Suprapubic skin (tissue), 4 donors: Measurements from ENCODE around the gene SLC8B1. TPM values are rescaled to one million over a fixed set of nuclear protein-coding genes. Genes with fewer than 3 reads are reported as not detected.

Experiments
- DNase-seq, 2 donors: peaks; one replicate each; pipeline ENCODE4 v3.0.0-alpha.2; 2019; ENCODE audit warnings: low spot score in 2 of 2
- H3K27ac ChIP-seq: fragments of 200-600 bp; sonication (generic); one replicate; pipeline ENCODE4 v1.5.1; 2019
- H3K27me3 ChIP-seq: fragments of 200-600 bp; sonication (generic); one replicate; pipeline ENCODE4 v1.5.1; 2019
- H3K36me3 ChIP-seq: fragments of 200-600 bp; sonication (generic); one replicate; pipeline ENCODE4 v1.5.1; 2019
- H3K4me1 ChIP-seq: fragments of 200-600 bp; sonication (generic); one replicate; pipeline ENCODE4 v1.5.1; 2019
- H3K4me3 ChIP-seq: fragments of 200-600 bp; sonication (generic); one replicate; pipeline ENCODE4 v1.5.1; 2019; ENCODE audit warnings: mild to moderate bottlenecking
- H3K9me3 ChIP-seq: fragments of 200-600 bp; sonication (generic); one replicate; pipeline ENCODE4 v1.5.1; 2019
- CTCF ChIP-seq, 2 donors: fragments of 200-600 bp in 1 of 2; fragments of 450-650 bp in 1 of 2; sonication (generic) in 1 of 2; IDR thresholded peaks; one replicate each; pipeline ENCODE4 v1.5.1; 2016 to 2019; ENCODE audit warnings: antibody characterized with exemption in 2 of 2, mild to moderate bottlenecking in 1 of 2, moderate library complexity in 1 of 2
- EP300 ChIP-seq: sonication (generic); formaldehyde crosslinking; IDR thresholded peaks from one replicate; pipeline ENCODE4 v1.6.1; 2017; ENCODE audit warnings: antibody characterized with exemption
- POLR2A ChIP-seq, 2 donors: fragments of 450-650 bp; IDR thresholded peaks; one replicate each; pipeline ENCODE4 v1.6.1; 2017; ENCODE audit warnings: antibody characterized with exemption in 2 of 2, mild to moderate bottlenecking in 2 of 2, moderate library complexity in 2 of 2
- POLR2AphosphoS5 ChIP-seq, 3 donors: sonication (generic); formaldehyde crosslinking; IDR thresholded peaks; one replicate each; pipeline ENCODE4 v1.6.1; 2017; ENCODE audit warnings: antibody characterized with exemption in 3 of 3
- WGBS: methylation state at CpG from one replicate; pipeline ENCODE4 v1.1.5; 2018; 5-methylcytosine and 5-hydroxymethylcytosine counted together
- total RNA-seq, 4 donors: library from RNA; depleted of rRNA; stranded (reverse); fragments of >200 nt; gene quantifications; one replicate each; pipeline ENCODE4 v1.1.0, GENCODE V29; 2016

Gene SLC8B1
- total RNA-seq, 4 donors from 2014 or later, result 29.1 to 70.2 (median 34.9) TPM

GRCh38 chr12:113257564-113257963, 77.3 kb downstream of the SLC8B1 start:
- no peak overlapping the region for H3K27ac ChIP-seq
- H3K9me3 ChIP-seq, result peaks cover 6% of the 10 kb centered on the region
- peaks cover 29% of the 10 kb centered on the region for H3K4me1 ChIP-seq
- peaks cover 11% of the 10 kb centered on the region for H3K36me3 ChIP-seq
- no peak for DNase-seq
- H3K4me3 ChIP-seq, result no peak overlapping the region
- H3K27me3 ChIP-seq, result no peaks in the 10 kb centered on the region
- TF ChIP-seq POLR2A (IDR thresholded peaks at IDR 0.05) (no peak), EP300 (no peak), POLR2AphosphoS5 (IDR thresholded peaks at IDR 0.05) (no peak), CTCF (IDR thresholded peaks at IDR 0.05) (no peak)

- Histone ChIP-seq H3K36me3 (peaks cover 18% of the 10 kb centered on the region), H3K27ac (no peak overlapping the region), H3K4me3 (no peak overlapping the region), H3K4me1 (peaks cover 11% of the 10 kb centered on the region), H3K9me3 (peaks cover 6% of the 10 kb centered on the region), H3K27me3 (no peaks in the 10 kb centered on the region)
- DNase-seq, result no peak
- 96% methylated on average over 4 of the region's 4 CpGs for WGBS
- TF ChIP-seq CTCF (IDR thresholded peaks at IDR 0.05) (no peak), EP300 (no peak), POLR2A (IDR thresholded peaks at IDR 0.05) (no peak), POLR2AphosphoS5 (IDR thresholded peaks at IDR 0.05) (no peak)
These were observed 80.6 kb downstream of the SLC8B1 start for GRCh38 chr12:113254298-113254697.

- DNase-seq, result no peak
- TF ChIP-seq POLR2A (IDR thresholded peaks at IDR 0.05) (no peak), CTCF (IDR thresholded peaks at IDR 0.05) (no peak), POLR2AphosphoS5 (IDR thresholded peaks at IDR 0.05) (no peak), EP300 (no peak)
- H3K36me3 ChIP-seq, result peaks cover 22% of the 10 kb centered on the region
These were observed 81.2 kb downstream of the SLC8B1 start for GRCh38 chr12:113253532-113254285.

GRCh38 chr12:113252494-113252893, 82.4 kb downstream of the SLC8B1 start:
- Histone ChIP-seq H3K27ac (no peak overlapping the region), H3K4me1 (peaks cover 6% of the 10 kb centered on the region), H3K9me3 (peaks cover 6% of the 10 kb centered on the region), H3K36me3 (peaks cover 22% of the 10 kb centered on the region), H3K27me3 (no peaks in the 10 kb centered on the region), H3K4me3 (no peak overlapping the region)
- no peak for DNase-seq
- TF ChIP-seq POLR2AphosphoS5 (IDR thresholded peaks at IDR 0.05) (no peak), POLR2A (IDR thresholded peaks at IDR 0.05) (no peak), CTCF (IDR thresholded peaks at IDR 0.05) (no peak), EP300 (no peak)
- no CpG with 5 or more reads among the region's 10 CpGs for WGBS

More at GRCh38 chr12:113253532-113254285, 81.2 kb downstream of the SLC8B1 start:
- Histone ChIP-seq H3K9me3 (peaks cover 6% of the 10 kb centered on the region), H3K4me3 (no peak overlapping the region), H3K27ac (no peak overlapping the region), H3K27me3 (no peaks in the 10 kb centered on the region), H3K4me1 (peaks cover 6% of the 10 kb centered on the region)
- 99% methylated on average over 5 of the region's 5 CpGs for WGBS

- Histone ChIP-seq H3K9me3 (peaks cover 6% of the 10 kb centered on the region), H3K27me3 (no peaks in the 10 kb centered on the region), H3K36me3 (peaks cover 22% of the 10 kb centered on the region), H3K27ac (no peak overlapping the region), H3K4me3 (no peak overlapping the region), H3K4me1 (peaks cover 15% of the 10 kb centered on the region)
- TF ChIP-seq CTCF (IDR thresholded peaks at IDR 0.05), result no peak
- no peak for DNase-seq
- WGBS, result 94% methylated on average over 13 of the region's 16 CpGs
These were observed 83.4 kb downstream of the SLC8B1 start for GRCh38 chr12:113251404-113252070.
